CD1c-positive myeloid dendritic cell (primary cell): ENCODE measurements around the gene ASB1.
A peak's percentile ranks its signal among the peaks of the same experiment; 100 is the strongest.
"Not testable (repeated sequence)": the region's sequence is repeated elsewhere in the genome, so short reads cannot be mapped to it uniquely, and the experiment has no call there.

Experiments
- DNase-seq: peaks from one replicate; pipeline ENCODE4 v3.0.0-alpha.2; 2016; ENCODE audit errors: extremely low spot score

The ASB1 gene

DNA sequence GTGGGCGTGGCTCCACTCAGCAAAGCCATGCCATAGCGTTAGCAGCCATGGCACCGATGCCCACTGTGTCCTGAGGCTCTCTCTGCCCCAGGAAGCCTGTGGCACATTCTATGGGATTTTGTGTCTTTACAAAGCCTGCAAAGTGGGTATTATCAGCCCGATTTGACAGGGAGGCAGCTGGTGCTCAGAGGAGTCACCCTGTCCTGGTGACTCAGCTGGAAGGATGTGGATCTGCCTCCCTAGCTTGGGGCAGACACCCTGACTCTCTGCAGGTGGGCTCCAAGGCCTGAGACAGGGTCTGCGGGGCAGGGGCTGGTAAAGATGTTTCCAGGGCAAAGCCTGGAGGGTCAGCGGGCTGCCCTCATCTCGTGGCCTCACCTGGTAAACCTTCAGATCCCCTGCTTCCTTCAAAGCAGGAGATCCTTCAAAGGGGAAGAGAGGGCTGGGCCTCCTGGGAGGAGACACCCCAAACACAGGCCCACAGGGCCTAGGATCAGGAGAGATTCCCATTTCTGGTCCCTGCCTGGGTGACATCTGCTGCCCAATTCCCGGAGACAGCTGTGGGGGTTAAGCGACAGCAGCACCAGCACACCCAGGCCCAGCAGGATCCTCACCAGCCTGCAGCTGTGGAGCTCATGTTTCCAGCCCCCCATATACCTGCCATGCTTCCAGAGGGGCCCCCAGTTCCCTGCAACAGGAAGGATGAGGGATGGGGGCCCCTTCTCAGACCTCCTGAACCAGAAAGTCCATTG lies 3.0 kb upstream of the ASB1 start:
- DNase-seq, result no peak

DNA sequence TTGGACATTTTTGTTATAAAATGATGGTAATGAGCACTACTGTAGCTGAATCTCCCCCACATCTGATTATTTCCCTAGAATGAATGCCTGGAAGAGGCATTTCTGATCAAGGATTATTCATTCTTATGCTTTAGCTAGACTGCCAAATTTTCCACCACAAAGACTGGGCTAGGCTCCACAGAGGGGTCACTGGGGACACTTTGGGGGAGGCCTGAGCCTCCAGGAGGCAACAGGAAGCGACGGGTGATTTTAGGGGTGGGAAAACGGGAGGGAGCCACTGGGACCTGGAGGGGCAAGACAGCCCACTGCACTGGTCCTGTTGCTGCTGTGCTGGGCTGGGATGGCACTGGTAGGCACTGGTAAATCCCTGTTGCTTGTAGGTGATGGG lies 2.4 kb upstream of the ASB1 start:
- no peak for DNase-seq

- DNase-seq, result no peak
These were observed 1.2 kb upstream of the ASB1 start for GRCh38 chr2:238425505-238425978.

DNA sequence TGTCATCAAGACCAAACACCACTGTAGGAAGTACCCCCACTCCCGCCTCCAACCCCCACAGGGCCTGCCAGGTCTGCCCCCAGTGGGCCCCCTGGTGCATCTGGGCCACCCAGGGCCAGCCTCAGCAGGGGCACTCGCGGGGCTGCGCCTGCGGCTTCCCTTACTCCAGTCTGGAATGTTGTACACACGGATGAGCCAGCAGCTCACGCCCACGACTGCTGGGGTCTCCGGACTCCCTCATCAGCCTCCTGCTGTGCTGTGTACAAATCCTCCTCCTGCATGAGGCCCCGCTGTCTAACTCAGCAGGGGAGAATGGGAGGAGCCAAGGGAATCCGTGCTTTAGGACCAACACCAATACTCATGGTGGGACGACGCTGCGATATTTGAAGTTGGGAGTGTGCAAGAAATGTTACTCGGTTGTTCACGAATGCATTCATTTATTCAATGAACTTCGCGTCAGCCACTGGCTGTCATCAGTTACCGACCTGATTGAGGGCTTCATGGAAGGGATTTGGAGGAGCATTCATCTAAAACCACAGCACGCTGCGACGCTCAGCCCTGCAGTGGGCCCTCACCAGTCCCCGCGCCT lies 654 bp upstream of the ASB1 start:
- no peak for DNase-seq

DNA sequence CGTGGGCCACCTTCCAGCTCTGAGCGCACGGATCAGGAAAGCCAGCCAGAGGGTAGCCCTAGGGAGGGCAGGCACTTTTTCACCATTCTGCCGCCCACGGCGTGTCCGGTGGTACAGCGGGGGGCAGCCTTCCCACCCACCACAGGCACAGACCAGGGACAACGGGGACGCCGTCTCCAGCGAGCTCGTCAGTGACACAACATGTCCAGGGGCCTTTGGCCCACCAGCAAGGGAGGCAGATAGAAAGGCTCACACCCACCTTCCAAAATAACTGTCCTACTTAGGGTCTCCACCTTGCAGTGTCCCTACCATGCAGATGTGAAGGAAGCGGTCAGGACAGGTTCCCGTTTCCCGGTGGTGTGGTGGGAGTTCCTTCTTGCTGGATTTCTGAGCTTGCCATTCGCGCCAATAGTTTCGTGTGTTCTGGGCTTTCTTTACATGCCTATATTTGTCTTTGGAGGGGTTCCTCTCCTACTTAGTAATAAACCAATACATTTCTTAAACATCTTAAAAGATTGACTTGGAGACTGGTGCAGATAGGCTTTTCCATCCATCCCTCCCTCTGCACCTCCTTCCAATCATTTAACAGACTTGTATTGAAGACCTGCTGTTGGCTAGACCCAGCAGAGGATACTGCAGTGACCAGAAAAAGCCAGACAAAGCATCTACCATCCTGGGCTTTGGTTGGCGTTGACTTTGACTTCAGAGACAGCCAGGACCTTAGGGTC lies 872 bp downstream of the ASB1 start:
- DNase-seq, result peak; percentile 58

DNA sequence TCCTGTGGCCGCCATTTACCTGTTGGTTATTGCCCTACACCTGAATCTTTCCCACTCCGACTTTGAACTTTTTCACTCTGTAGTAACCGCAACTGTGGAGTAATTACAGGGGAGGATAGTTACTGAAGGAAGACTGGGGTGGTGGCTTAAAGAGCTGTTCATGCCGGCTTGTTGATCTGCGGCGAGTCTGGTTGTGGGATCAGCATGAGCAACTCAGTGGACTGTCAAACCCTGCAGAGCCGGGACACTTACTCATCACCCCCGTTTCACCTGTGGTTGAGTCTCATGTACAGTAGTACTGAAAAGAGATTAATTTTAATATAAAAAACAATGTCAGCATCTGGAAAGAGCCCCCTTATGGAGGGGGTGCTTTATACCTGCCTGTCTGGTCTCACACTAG lies 2.1 kb downstream of the ASB1 start:
- no peak for DNase-seq

GRCh38 chr2:238430781-238431180 lies 4.1 kb downstream of the ASB1 start:
- no peak for DNase-seq

DNA sequence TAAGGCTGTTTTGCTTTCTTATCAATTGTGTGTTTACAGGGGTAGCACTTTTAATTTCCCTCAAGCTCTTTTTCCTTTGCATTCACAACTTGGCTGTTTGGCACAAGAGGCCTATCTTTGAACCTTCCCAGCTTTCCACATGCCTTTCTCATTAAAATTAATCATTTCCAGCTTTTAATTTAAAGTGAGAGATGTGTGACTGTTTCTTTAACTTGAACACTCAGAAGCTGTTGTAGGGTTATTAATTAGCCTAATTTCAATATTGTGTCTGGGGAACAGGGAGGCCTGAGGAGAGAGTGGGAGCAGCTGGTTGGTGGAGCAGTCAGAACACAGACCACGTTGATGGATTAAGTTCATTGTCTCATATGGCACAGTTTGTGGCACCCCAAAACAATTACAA lies 4.7 kb downstream of the ASB1 start:
- no peak for DNase-seq

- DNase-seq, result no peak
These were observed 6.7 kb downstream of the ASB1 start for GRCh38 chr2:238433300-238433915.

GRCh38 chr2:238433941-238434845 lies 7.5 kb downstream of the ASB1 start:
- DNase-seq, result no peak

- DNase-seq, result no peak
These were observed 8.4 kb downstream of the ASB1 start for GRCh38 chr2:238434846-238435751.

DNA sequence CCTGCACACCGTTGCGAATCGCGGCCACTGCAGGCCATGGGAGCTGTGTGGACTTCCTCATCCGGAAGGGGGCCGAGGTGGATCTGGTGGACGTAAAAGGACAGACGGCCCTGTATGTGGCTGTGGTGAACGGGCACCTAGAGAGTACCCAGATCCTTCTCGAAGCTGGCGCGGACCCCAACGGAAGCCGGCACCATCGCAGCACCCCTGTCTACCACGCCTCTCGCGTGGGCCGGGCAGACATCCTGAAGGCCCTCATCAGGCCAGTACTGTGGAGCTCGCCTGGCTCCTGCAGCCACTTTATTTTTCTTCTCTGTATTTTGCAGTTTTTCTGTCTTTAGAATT lies 9.0 kb downstream of the ASB1 start:
- no peak for DNase-seq

- peak; percentile 94 for DNase-seq
These were observed 12.4 kb downstream of the ASB1 start for GRCh38 chr2:238438856-238439849.

GRCh38 chr2:238439917-238440316 lies 13.2 kb downstream of the ASB1 start:
- DNase-seq, result no peak

- no peak for DNase-seq
These were observed 13.6 kb downstream of the ASB1 start for GRCh38 chr2:238440331-238440730.

DNA sequence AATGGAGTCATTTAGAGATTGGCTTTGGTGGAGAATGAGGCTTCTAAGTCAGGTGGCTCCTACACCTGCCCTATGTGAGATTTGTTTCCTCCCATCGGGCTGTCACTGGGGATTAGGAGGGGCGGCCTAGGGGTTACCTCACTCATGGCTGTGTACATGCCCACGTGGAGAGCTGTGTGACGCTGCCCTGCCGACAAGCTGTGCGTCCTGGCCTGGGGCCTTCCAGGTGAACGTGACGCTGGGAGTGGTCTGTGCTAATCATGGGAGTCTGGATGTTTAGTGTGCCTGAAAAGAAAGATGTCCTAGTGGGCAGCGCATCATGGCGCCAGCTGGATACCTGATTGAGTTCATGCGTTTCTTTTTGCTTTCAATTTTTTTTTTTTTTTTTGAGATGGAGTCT lies 14.0 kb downstream of the ASB1 start:
- no peak for DNase-seq

DNA sequence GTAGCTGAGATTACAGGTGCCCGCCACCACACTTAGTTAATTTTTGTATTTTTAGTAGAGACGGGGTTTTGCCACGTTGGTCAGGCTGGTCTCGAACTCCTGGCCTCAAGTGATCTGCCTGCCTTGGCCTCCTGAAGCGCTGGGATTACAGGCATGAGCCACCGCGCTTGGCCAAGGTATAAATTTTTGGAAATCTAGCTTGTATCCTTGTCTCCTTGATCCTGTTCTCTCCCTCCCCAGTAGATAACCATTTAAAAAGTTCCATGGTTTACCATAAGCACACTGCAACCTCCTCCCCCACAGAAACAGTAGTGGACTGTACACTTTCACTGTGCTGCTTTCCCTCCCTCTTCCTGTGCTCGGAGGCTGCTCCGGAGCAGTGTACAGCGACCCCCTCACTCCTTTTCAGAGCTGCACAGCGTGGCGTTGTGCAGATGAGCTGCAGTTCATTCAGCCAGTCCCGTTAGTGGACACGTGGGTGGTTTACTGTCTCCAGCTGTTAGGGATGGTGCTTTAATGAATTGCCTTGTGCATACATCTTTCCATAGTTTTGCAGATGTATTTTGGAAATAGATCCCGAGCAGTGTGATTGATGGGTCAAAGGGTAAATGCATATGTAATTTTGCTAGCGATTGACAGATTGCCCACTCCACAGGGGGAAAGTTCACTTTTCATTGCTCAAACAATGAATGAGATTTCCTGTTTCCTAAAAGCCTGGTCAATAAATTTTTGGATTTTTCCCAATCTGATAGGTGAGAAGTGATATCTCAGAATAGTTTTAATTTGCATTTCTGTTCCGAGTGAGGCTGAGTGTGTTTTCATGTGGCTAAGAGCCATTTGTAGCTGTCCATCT lies 14.8 kb downstream of the ASB1 start:
- no peak for DNase-seq

GRCh38 chr2:238442257-238442656 lies 15.5 kb downstream of the ASB1 start:
- not testable (repeated sequence) for DNase-seq
